GM18909 (cell line): ENCODE results near the gene GLA.

ENCODE experiments used
- ATAC-seq: cut with Tn5 transposase; IDR thresholded peaks from one replicate; pipeline ENCODE4 v1.9.1; 2021; ENCODE audit warnings: mild to moderate bottlenecking; ENCODE audit not compliant: unreplicated experiment, poor library complexity

GLA gene

GRCh38 chrX:101407748-101408531, at the start of gene GLA, which contains the start of gene HNRNPH2:
GLA (minus strand) TSS chrX:101407925; CDS start chrX:101407903, 22 bp downstream.
HNRNPH2 (plus strand) TSS chrX:101408222; CDS start chrX:101411989, 3,767 bp downstream.
- ATAC-seq = peak; percentile 96

- no peak for ATAC-seq
Measured at GRCh38 chrX:101452056-101452455, 44.3 kb upstream of the GLA start.

GRCh38 chrX:101450961-101451360, 43.2 kb upstream of the GLA start:
- ATAC-seq = no peak

- no peak for ATAC-seq
Measured at GRCh38 chrX:101450085-101450484, 42.4 kb upstream of the GLA start.

- no peak for ATAC-seq
Measured at GRCh38 chrX:101449279-101449678, 41.6 kb upstream of the GLA start.

- no peak for ATAC-seq
Measured at GRCh38 chrX:101442085-101442484, 34.4 kb upstream of the GLA start.

- ATAC-seq = peak; percentile 96
Measured at GRCh38 chrX:101430457-101431078, 22.8 kb upstream of the GLA start.

GRCh38 chrX:101429934-101430333, 22.2 kb upstream of the GLA start:
- peak; percentile 56 for ATAC-seq

- no peak for ATAC-seq
Measured at GRCh38 chrX:101427954-101428353, 20.2 kb upstream of the GLA start.

- ATAC-seq = no peak
Measured at GRCh38 chrX:101419489-101419888, 11.8 kb upstream of the GLA start.

GRCh38 chrX:101417981-101418841, 10.5 kb upstream of the GLA start:
- ATAC-seq = peak; percentile 40

- no peak for ATAC-seq
Measured at GRCh38 chrX:101417190-101417589, 9.5 kb upstream of the GLA start.

GRCh38 chrX:101416691-101417090, 9.0 kb upstream of the GLA start:
- ATAC-seq = no peak

GRCh38 chrX:101415180-101416145, 7.7 kb upstream of the GLA start:
- peak; percentile 75 for ATAC-seq

- no peak for ATAC-seq
Measured at GRCh38 chrX:101411984-101412383, 4.3 kb upstream of the GLA start.

GRCh38 chrX:101410461-101410860, 2.7 kb upstream of the GLA start:
- ATAC-seq = no peak

GRCh38 chrX:101409043-101409442, 1.3 kb upstream of the GLA start:
- ATAC-seq = no peak

GRCh38 chrX:101408532-101408841, 762 bp upstream of the GLA start:
- ATAC-seq = peak; percentile 30

GRCh38 chrX:101407167-101407747, 468 bp downstream of the GLA start:
- no peak for ATAC-seq

GRCh38 chrX:101399825-101400224, 7.9 kb downstream of the GLA start:
- no peak for ATAC-seq
